SK-N-SH treated with all-trans-retinoic acid at 6 μM for 48 hours (cell line): Measurements from ENCODE around the gene YIPF2.

ENCODE experiments used
- BACH2 ChIP-seq: fragments of 250-450 bp; sonication (Bioruptor Pico); IDR thresholded peaks from 2 replicates; pipeline ENCODE4 v1.9.0; 2021; ENCODE audit warnings: mild to moderate bottlenecking, borderline replicate concordance
- GLIS3 ChIP-seq: fragments of 250-450 bp; sonication (Bioruptor Pico); IDR thresholded peaks from 2 replicates; pipeline ENCODE4 v1.5.0; 2020; ENCODE audit warnings: mild to moderate bottlenecking, moderate library complexity
- PATZ1 ChIP-seq: fragments of 250-450 bp; sonication (Bioruptor Pico); IDR thresholded peaks from 2 replicates; pipeline ENCODE4 v1.8.0; 2020; ENCODE audit warnings: mild to moderate bottlenecking, moderate library complexity, borderline replicate concordance
- PPARA ChIP-seq: fragments of 250-450 bp; sonication (Bioruptor Pico); IDR thresholded peaks from 2 replicates; pipeline ENCODE4 v1.5.0; 2020; ENCODE audit warnings: mild to moderate bottlenecking, borderline replicate concordance
- SNAI2 ChIP-seq: fragments of 250-450 bp; sonication (Bioruptor Pico); IDR thresholded peaks from 2 replicates; pipeline ENCODE4 v1.5.0; 2020; ENCODE audit warnings: mild to moderate bottlenecking, moderate library complexity
- TSHZ2 ChIP-seq: fragments of 250-450 bp; sonication (Bioruptor Pico); IDR thresholded peaks from 2 replicates; pipeline ENCODE4 v1.5.0; 2020; ENCODE audit warnings: mild to moderate bottlenecking, moderate library complexity
- ZC3H10 ChIP-seq: fragments of 250-450 bp; sonication (Bioruptor Pico); IDR thresholded peaks from 2 replicates; pipeline ENCODE4 v1.5.1; 2021; ENCODE audit warnings: mild to moderate bottlenecking, moderate library complexity
- ZFP3 ChIP-seq: fragments of 250-450 bp; sonication (Bioruptor Pico); IDR thresholded peaks from 2 replicates; pipeline ENCODE4 v1.5.0; 2020; ENCODE audit warnings: mild to moderate bottlenecking, moderate library complexity
- ZFP30 ChIP-seq: fragments of 450-650 bp; formaldehyde crosslinking; IDR thresholded peaks from 2 replicates; pipeline ENCODE4 v1.5.0; 2022; ENCODE audit warnings: mild to moderate bottlenecking, moderate library complexity
- TF ChIP-seq, protein P1 (sequence below): fragments of 250-450 bp; sonication (Bioruptor Pico); IDR thresholded peaks from 2 replicates; pipeline ENCODE4 v1.5.1; 2020; ENCODE audit warnings: low read depth, mild to moderate bottlenecking, moderate library complexity
- TF ChIP-seq, protein P2 (sequence below): fragments of 250-450 bp; sonication (Bioruptor Pico); IDR thresholded peaks from 2 replicates; pipeline ENCODE4 v1.8.0; 2021; ENCODE audit warnings: low read depth, mild to moderate bottlenecking, moderate library complexity, borderline replicate concordance

DNA sequence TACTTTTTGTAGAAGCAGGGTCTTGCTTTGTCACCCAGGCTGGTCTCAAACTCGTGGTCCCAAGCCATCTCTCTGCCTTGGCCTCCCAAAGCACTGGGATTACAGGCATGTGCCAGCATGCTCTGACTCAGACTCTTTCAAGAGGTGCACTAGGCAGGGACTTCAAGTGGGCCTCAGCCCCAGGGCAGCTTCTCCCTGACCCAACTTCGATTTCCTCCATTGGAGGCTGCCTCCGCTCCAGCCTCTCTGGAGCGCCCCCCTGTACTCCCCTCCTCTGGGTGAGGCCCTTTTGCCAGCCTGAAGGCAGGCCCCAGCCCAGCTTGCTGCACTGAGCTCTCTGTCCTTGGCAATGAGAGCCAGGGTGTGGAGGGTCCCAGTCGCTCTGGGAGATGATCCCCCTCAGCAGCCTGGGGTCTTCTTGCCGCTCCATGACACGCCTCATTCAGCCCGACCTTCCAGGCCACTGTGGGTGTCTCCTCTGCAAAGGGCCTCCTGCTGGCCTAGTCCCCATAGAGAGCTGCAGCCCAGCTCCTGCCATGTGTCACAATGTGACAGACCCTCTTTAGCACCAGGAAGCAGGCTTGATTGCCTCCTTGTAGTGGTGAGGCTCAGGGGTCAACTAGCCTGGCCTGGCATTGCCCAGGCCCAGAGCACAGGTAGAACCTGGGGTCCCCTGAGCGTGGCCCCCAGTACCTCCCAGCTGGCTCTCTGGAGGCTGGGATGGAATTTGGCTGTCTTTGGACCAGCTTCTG lies 40.6 kb downstream of the YIPF2 start:
- TF ChIP-seq ZC3H10 (CRISPR knock-in tag), result no peak
- no peak for TF ChIP-seq PPARA
- no peak for TF ChIP-seq TSHZ2 (CRISPR knock-in tag)
- no peak for TF ChIP-seq ZFP30
- TF ChIP-seq, protein P1, sequence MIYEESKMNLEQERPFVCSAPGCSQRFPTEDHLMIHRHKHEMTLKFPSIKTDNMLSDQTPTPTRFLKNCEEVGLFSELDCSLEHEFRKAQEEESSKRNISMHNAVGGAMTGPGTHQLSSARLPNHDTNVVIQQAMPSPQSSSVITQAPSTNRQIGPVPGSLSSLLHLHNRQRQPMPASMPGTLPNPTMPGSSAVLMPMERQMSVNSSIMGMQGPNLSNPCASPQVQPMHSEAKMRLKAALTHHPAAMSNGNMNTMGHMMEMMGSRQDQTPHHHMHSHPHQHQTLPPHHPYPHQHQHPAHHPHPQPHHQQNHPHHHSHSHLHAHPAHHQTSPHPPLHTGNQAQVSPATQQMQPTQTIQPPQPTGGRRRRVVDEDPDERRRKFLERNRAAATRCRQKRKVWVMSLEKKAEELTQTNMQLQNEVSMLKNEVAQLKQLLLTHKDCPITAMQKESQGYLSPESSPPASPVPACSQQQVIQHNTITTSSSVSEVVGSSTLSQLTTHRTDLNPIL (CRISPR knock-in tag), result no peak
- no peak for TF ChIP-seq GLIS3
- no peak for TF ChIP-seq ZFP3 (CRISPR knock-in tag)
- TF ChIP-seq SNAI2 (CRISPR knock-in tag), result no peak
- TF ChIP-seq BACH2 (CRISPR knock-in tag), result no peak
- TF ChIP-seq, protein P2, sequence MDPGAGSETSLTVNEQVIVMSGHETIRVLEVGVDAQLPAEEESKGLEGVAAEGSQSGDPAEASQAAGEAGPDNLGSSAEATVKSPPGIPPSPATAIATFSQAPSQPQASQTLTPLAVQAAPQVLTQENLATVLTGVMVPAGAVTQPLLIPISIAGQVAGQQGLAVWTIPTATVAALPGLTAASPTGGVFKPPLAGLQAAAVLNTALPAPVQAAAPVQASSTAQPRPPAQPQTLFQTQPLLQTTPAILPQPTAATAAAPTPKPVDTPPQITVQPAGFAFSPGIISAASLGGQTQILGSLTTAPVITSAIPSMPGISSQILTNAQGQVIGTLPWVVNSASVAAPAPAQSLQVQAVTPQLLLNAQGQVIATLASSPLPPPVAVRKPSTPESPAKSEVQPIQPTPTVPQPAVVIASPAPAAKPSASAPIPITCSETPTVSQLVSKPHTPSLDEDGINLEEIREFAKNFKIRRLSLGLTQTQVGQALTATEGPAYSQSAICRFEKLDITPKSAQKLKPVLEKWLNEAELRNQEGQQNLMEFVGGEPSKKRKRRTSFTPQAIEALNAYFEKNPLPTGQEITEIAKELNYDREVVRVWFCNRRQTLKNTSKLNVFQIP, result no peak
- no peak for TF ChIP-seq PATZ1 (CRISPR knock-in tag)
